PC-3 (cell line): ENCODE data around the gene CENPH.
"Not testable (repeated sequence)": the region's sequence is repeated elsewhere in the genome, so short reads cannot be mapped to it uniquely, and the experiment has no call there.

Source experiments
- EZH2 ChIP-seq: fragments of 300-600 bp; sonication (generic); IDR thresholded peaks from one replicate; pipeline ENCODE4 v1.6.1; 2017; ENCODE audit warnings: antibody characterized with exemption, mild to moderate bottlenecking, low read length; ENCODE audit not compliant: unreplicated experiment
- EZH2phosphoT487 ChIP-seq: fragments of 300-600 bp; sonication (generic); IDR thresholded peaks from 2 replicates; pipeline ENCODE4 v1.6.1; 2018; ENCODE audit warnings: mild to moderate bottlenecking, antibody characterized with exemption, low read length, borderline replicate concordance
- TF ChIP-seq, protein P1 (sequence below): fragments of 300-600 bp; sonication (generic); conservative IDR thresholded peaks from 2 replicates; pipeline ENCODE4 v1.5.1; 2017; ENCODE audit warnings: antibody characterized with exemption, low read depth, mild to moderate bottlenecking, low read length

DNA sequence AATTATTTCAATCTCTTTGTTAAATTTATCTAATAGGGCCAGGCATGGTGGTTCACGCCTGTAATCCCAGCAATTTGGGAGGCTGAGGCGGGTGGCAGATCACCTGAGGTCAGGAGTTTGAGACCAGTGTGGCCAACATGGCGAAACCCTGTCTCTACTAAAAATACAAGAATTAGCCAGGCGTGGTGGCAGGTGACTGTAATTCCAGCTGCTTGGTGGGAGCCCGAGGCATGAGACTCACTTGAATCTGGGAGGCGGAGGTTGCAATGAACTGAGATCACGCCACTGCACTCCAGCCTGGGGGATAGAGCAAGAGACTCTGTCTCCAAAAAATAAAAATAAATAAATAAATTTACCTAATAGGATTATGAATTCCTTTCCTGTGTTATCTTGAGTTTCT is 40.8 kb upstream of the CENPH start:
- TF ChIP-seq, protein P1, sequence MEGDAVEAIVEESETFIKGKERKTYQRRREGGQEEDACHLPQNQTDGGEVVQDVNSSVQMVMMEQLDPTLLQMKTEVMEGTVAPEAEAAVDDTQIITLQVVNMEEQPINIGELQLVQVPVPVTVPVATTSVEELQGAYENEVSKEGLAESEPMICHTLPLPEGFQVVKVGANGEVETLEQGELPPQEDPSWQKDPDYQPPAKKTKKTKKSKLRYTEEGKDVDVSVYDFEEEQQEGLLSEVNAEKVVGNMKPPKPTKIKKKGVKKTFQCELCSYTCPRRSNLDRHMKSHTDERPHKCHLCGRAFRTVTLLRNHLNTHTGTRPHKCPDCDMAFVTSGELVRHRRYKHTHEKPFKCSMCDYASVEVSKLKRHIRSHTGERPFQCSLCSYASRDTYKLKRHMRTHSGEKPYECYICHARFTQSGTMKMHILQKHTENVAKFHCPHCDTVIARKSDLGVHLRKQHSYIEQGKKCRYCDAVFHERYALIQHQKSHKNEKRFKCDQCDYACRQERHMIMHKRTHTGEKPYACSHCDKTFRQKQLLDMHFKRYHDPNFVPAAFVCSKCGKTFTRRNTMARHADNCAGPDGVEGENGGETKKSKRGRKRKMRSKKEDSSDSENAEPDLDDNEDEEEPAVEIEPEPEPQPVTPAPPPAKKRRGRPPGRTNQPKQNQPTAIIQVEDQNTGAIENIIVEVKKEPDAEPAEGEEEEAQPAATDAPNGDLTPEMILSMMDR: not testable (repeated sequence)
- TF ChIP-seq EZH2phosphoT487, EZH2: not testable (repeated sequence)
